A673 (cell line): ENCODE measurements around the gene ZNF595. TPM values are rescaled to one million over a fixed set of nuclear protein-coding genes. Genes with fewer than 3 reads are reported as not detected.
"Not testable (repeated sequence)": the region's sequence is repeated elsewhere in the genome, so short reads cannot be mapped to it uniquely, and the experiment has no call there.

Experiments used
- BruUV-seq: library from RNA; stranded (reverse); fragments of 400-500 nt; replicated peaks from 2 replicates; lab custom pipeline; 2021; lab: Mats Ljungman, UMichigan
- CTCF ChIA-PET: fragments of 300-600 bp; sonication (Branson Sonifier 250); formaldehyde crosslinking; loops from one replicate; lab custom pipeline; 2022; ENCODE audit warnings: antibody characterized with exemption; lab: Charles Lee
- POLR2A ChIA-PET: fragments of 300-600 bp; sonication (Branson Sonifier 250); formaldehyde crosslinking; loops from one replicate; lab custom pipeline; 2022; ENCODE audit warnings: antibody characterized with exemption; ENCODE audit not compliant: low non-redundant PET; lab: Charles Lee
- DNase-seq: peaks from one replicate; pipeline ENCODE4 v3.0.0-alpha.2; 2015; ENCODE audit warnings: low spot score
- H3K27ac ChIP-seq: fragments of 200-600 bp; sonication (generic); 2 replicates; pipeline ENCODE4 v1.5.1; 2016; ENCODE audit warnings: mixed run types, low read depth, mild to moderate bottlenecking, mixed read lengths, antibody characterized with exemption, low read length; ENCODE audit not compliant: poor library complexity, severe bottlenecking
- H3K27me3 ChIP-seq: fragments of 200-600 bp; sonication (generic); replicated peaks from 2 replicates; pipeline ENCODE4 v1.6.1; 2017; ENCODE audit warnings: mixed run types, low read depth, mild to moderate bottlenecking, mixed read lengths, antibody characterized with exemption, low read length; ENCODE audit not compliant: insufficient read depth, poor library complexity
- H3K36me3 ChIP-seq: fragments of 200-600 bp; sonication (generic); 2 replicates; pipeline ENCODE4 v1.6.1; 2016; ENCODE audit warnings: mixed run types, mild to moderate bottlenecking, mixed read lengths, antibody characterized with exemption, low read length; ENCODE audit not compliant: insufficient read depth, poor library complexity, severe bottlenecking
- H3K4me1 ChIP-seq: fragments of 200-600 bp; sonication (generic); 2 replicates; pipeline ENCODE4 v1.6.1; 2017; ENCODE audit warnings: mixed run types, mild to moderate bottlenecking, mixed read lengths, antibody characterized with exemption, low read length; ENCODE audit not compliant: insufficient read depth, poor library complexity, severe bottlenecking
- H3K4me3 ChIP-seq: fragments of 200-600 bp; sonication (generic); 2 replicates; pipeline ENCODE4 v1.5.1; 2016; ENCODE audit warnings: low read depth, mixed run types, mild to moderate bottlenecking, mixed read lengths, low read length; ENCODE audit not compliant: poor library complexity, severe bottlenecking
- H3K9me3 ChIP-seq: fragments of 200-600 bp; sonication (generic); 2 replicates; pipeline ENCODE4 v1.6.1; 2016; ENCODE audit warnings: mixed run types, low read depth, mild to moderate bottlenecking, mixed read lengths, antibody characterized with exemption, low read length; ENCODE audit not compliant: poor library complexity, severe bottlenecking
- CTCF ChIP-seq: fragments of 300-800, 200-600 bp; sonication (generic); conservative IDR thresholded peaks from 2 replicates; pipeline ENCODE4 v1.5.1; 2017; ENCODE audit warnings: low read depth, mild to moderate bottlenecking, antibody characterized with exemption, low read length, moderate library complexity, mixed read lengths
- EZH2 ChIP-seq: fragments of 200-600 bp; sonication (generic); IDR thresholded peaks from 2 replicates; pipeline ENCODE4 v1.6.1; 2017; ENCODE audit warnings: borderline replicate concordance, low read depth, mild to moderate bottlenecking, mixed read lengths, antibody characterized with exemption, low read length; ENCODE audit not compliant: poor library complexity, severe bottlenecking
- intact Hi-C: fragments of 100-400 bp; cut with micrococcal nuclease; formaldehyde crosslinking; loops from one replicate; pipeline ENCODE4 v1.10.0; 2022; ENCODE audit not compliant: unreplicated experiment
- total RNA-seq: library from RNA; stranded (reverse); gene quantifications from 2 replicates; pipeline ENCODE4 v1.2.3, GENCODE V29; 2021

Gene ZNF595
- total RNA-seq, 1 experiment from 2014 or later = 22.6 TPM

- Histone ChIP-seq H3K4me1 (no peaks in the 10 kb centered on the region), H3K27ac (no peak overlapping the region), H3K27me3 (no peaks in the 10 kb centered on the region), H3K36me3 (no peaks in the 10 kb centered on the region), H3K4me3 (no peak overlapping the region), H3K9me3 (no peaks in the 10 kb centered on the region)
- DNase-seq = no peak
- CTCF ChIA-PET = no interaction called here
- TF ChIP-seq CTCF (no peak), EZH2 (no peak)
- no TSS peak for BruUV-seq
- POLR2A ChIA-PET = no interaction called here
- intact Hi-C loops = no loop called here
Measured at GRCh38 chr4:116499-116898, 63.4 kb downstream of the ZNF595 start.

GRCh38 chr4:120616-121015 lies 67.5 kb downstream of the ZNF595 start:
- CTCF ChIA-PET = no interaction called here
- Histone ChIP-seq H3K27ac (no peak overlapping the region), H3K9me3 (peaks cover 6% of the 10 kb centered on the region), H3K4me3 (no peak overlapping the region), H3K27me3 (no peaks in the 10 kb centered on the region), H3K36me3 (peaks cover under 1% of the 10 kb centered on the region), H3K4me1 (no peaks in the 10 kb centered on the region)
- BruUV-seq = no TSS peak
- TF ChIP-seq CTCF = no peak
- no peak for TF ChIP-seq EZH2
- DNase-seq = no peak
- POLR2A ChIA-PET = no interaction called here
- intact Hi-C loops = no loop called here

GRCh38 chr4:121408-122084 lies 68.4 kb downstream of the ZNF595 start:
- CTCF ChIA-PET = interaction anchor here (0.6 kb wide), 1 partner anchor 562 kb away, joined by 3 read pairs; no protein-coding TSS in a partner anchor
- POLR2A ChIA-PET = no interaction called here
- intact Hi-C loops = no loop called here
- H3K4me3 ChIP-seq = no peak overlapping the region
- no peaks in the 10 kb centered on the region for H3K27me3 ChIP-seq
- H3K4me1 ChIP-seq = no peaks in the 10 kb centered on the region
- H3K27ac ChIP-seq = no peak overlapping the region
- no TSS peak for BruUV-seq
- no peak for DNase-seq
- TF ChIP-seq EZH2 (no peak), CTCF (no peak)
- peaks cover 9% of the 10 kb centered on the region for H3K36me3 ChIP-seq
- H3K9me3 ChIP-seq = peaks cover 13% of the 10 kb centered on the region

GRCh38 chr4:123922-124274 lies 70.8 kb downstream of the ZNF595 start:
- BruUV-seq, H3K27me3 ChIP-seq, CTCF ChIA-PET, DNase-seq, H3K4me1 ChIP-seq, intact Hi-C loops: not testable (repeated sequence)
- POLR2A ChIA-PET = interaction anchor here (0.6 kb wide), 1 partner anchor 237 kb away, joined by 10 read pairs; no protein-coding TSS in a partner anchor
- peaks cover 16% of the 10 kb centered on the region for H3K9me3 ChIP-seq
- H3K27ac ChIP-seq = peak overlapping the region; percentile 89
- H3K36me3 ChIP-seq = peaks cover 13% of the 10 kb centered on the region
- H3K4me3 ChIP-seq = peak overlapping the region; percentile 64
